ENCODE results near the gene ATG4A. TPM values are rescaled to one million over a fixed set of nuclear protein-coding genes. Genes with fewer than 3 reads are reported as not detected.
A peak's percentile ranks its signal among the peaks of the same experiment; 100 is the strongest.

The ATG4A gene
- total RNA-seq, 1 donor from 2014 or later = 22.4 TPM

- DNase-seq (ENCODE audit: low spot score) = no peak
Observed at GRCh38 chrX:108168961-108169740, 77.6 kb downstream of the ATG4A start.

GRCh38 chrX:108169768-108170167 lies 78.2 kb downstream of the ATG4A start:
- DNase-seq (ENCODE audit: low spot score) = no peak

- no peak for DNase-seq (ENCODE audit: low spot score)
Observed at GRCh38 chrX:108171671-108172070, 80.1 kb downstream of the ATG4A start.

DNA sequence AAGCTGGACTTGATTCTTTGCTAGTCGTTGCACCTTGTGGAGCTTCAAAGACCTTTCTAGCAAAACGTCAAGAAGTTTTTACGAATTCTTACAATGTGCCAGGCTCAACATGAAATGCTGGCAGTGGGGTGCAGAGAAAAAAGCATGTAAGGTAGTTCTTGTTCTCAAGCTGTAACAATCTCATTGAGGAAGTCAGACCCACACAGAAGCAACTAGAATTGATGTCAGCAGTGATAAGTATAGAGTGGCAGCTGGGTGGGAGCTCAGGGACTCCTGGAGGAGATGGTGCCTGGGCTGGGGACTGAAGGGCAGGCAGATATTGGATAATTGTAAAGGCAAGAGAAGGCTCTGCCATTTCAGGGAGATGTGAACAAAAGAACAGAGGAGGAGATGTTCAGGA lies 82.3 kb downstream of the ATG4A start:
- DNase-seq (ENCODE audit: low spot score) = no peak

- DNase-seq (ENCODE audit: low spot score) = no peak
Observed at GRCh38 chrX:108177351-108178142, 86.0 kb downstream of the ATG4A start.

DNA sequence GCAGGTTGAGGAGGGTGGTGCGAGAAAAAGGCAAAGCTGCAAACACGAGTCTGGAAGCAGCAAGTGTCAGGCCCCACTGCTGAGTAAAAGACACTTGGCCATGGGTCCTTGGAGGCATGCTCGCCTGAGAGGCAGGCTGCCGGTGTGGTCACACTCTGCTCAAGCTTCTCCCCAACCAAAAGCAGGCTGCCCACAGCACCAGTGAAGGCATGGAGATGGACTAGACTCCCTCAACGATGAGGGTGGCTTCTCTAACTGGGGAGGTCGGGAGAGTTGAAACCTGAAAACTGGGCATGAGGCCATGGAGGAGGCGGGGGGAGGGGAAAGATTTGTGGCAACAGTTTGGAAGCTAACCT lies 86.5 kb downstream of the ATG4A start:
- no peak for DNase-seq (ENCODE audit: low spot score)

- no peak for DNase-seq (ENCODE audit: low spot score)
Observed at GRCh38 chrX:108186811-108187210, 95.2 kb downstream of the ATG4A start.

GRCh38 chrX:108198420-108198819 lies 106.8 kb downstream of the ATG4A start:
- peak; percentile 16 for DNase-seq (ENCODE audit: low spot score)

DNA sequence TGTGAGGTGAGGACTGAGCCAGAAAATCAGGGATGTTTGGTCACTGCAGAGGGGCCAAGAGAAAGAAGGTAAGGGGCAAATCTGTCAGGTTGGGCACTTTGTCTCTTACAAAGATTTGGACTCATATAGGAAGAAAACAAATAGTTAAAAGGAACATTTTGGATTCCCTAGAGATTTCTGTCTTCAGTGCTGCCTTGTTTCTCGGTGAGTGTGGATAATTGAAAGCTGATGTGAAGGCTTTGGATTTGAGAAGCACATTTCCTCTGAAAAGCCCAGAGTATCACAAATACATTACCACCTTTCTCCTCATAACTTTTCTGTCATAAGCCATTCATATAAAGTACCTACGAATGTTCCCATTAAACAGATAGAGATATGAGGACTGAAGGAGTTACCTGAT lies 107.5 kb downstream of the ATG4A start:
- no peak for DNase-seq (ENCODE audit: low spot score)

- DNase-seq (ENCODE audit: low spot score) = peak; percentile 13
Observed at GRCh38 chrX:108199691-108200090, 108.1 kb downstream of the ATG4A start.

GRCh38 chrX:108203540-108203939 lies 112.0 kb downstream of the ATG4A start:
- no peak for DNase-seq (ENCODE audit: low spot score)

Other genes with a start within 250 kb of the ATG4A start
- gene TEX13B, start 109.4 kb upstream of the ATG4A start, total RNA-seq (ENCODE audit: insufficient read depth, low replicate concordance) = 1.2 TPM
- not detected for gene VSIG1, start 46.7 kb upstream of the ATG4A start, total RNA-seq (ENCODE audit: insufficient read depth, low replicate concordance)
- gene PSMD10, start 236 bp upstream of the ATG4A start, total RNA-seq (ENCODE audit: insufficient read depth, low replicate concordance) = 52.2 TPM

Data from umbilical cord (tissue), 2 donors.